DND-41 (cell line): ENCODE measurements around the gene RBMS1.

ENCODE experiments used
- EZH2 ChIP-seq: IDR thresholded peaks from 3 replicates; pipeline ENCODE4 v1.6.1; 2012; ENCODE audit warnings: borderline replicate concordance, low read depth, mild to moderate bottlenecking, moderate library complexity, low read length, inconsistent platforms; ENCODE audit not compliant: severe bottlenecking
- TF ChIP-seq, protein P1 (sequence below): IDR thresholded peaks from 2 replicates; pipeline ENCODE4 v1.5.1; 2012; ENCODE audit warnings: borderline replicate concordance, low read length, moderate library complexity, mild to moderate bottlenecking; ENCODE audit not compliant: poor library complexity, severe bottlenecking; ENCODE audit errors: extremely low read depth

DNA sequence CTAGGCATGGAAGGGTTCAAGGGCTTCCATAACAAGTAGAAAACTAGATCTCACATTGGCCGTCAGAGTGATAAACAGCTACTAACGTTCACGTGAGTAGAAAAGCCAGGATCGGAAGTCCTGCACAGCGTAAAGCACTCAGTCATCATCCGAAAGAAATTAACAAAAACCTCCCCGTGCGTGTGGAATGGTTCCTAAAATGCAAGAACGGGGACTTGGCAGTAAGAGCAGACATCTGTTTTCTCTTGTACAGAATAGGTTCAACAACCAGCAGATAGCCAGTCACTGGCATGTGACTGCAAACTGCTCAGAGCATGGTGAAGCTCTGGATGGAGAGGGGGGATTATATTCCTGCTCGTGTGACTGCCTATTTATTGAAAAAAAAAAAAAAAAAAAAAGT lies 186.6 kb downstream of the RBMS1 start:
- TF ChIP-seq, protein P1, sequence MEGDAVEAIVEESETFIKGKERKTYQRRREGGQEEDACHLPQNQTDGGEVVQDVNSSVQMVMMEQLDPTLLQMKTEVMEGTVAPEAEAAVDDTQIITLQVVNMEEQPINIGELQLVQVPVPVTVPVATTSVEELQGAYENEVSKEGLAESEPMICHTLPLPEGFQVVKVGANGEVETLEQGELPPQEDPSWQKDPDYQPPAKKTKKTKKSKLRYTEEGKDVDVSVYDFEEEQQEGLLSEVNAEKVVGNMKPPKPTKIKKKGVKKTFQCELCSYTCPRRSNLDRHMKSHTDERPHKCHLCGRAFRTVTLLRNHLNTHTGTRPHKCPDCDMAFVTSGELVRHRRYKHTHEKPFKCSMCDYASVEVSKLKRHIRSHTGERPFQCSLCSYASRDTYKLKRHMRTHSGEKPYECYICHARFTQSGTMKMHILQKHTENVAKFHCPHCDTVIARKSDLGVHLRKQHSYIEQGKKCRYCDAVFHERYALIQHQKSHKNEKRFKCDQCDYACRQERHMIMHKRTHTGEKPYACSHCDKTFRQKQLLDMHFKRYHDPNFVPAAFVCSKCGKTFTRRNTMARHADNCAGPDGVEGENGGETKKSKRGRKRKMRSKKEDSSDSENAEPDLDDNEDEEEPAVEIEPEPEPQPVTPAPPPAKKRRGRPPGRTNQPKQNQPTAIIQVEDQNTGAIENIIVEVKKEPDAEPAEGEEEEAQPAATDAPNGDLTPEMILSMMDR = no peak
- TF ChIP-seq EZH2 = no peak
